Measurements from ENCODE around the gene PLEKHG2.

- TF ChIP-seq CTCF (IDR thresholded peaks at IDR 0.05) = no peak
- no peak for TF ChIP-seq POLR2A (IDR thresholded peaks at IDR 0.05)
Observed at GRCh38 chr19:39463403-39463802, 50.9 kb downstream of the PLEKHG2 start.
